Ammon's horn (tissue), 1 donor: Measurements from ENCODE around the gene SLC2A1.
"Not testable (repeated sequence)": the region's sequence is repeated elsewhere in the genome, so short reads cannot be mapped to it uniquely, and the experiment has no call there.

Experiments
- DNase-seq: peaks from one replicate; pipeline ENCODE4 v3.0.0-alpha.2; 2016; ENCODE audit warnings: low spot score

SLC2A1 gene

GRCh38 chr1:42929434-42930177 lies 29.1 kb downstream of the SLC2A1 start:
- no peak for DNase-seq

GRCh38 chr1:42928859-42929258 lies 29.8 kb downstream of the SLC2A1 start:
- DNase-seq: no peak

DNA sequence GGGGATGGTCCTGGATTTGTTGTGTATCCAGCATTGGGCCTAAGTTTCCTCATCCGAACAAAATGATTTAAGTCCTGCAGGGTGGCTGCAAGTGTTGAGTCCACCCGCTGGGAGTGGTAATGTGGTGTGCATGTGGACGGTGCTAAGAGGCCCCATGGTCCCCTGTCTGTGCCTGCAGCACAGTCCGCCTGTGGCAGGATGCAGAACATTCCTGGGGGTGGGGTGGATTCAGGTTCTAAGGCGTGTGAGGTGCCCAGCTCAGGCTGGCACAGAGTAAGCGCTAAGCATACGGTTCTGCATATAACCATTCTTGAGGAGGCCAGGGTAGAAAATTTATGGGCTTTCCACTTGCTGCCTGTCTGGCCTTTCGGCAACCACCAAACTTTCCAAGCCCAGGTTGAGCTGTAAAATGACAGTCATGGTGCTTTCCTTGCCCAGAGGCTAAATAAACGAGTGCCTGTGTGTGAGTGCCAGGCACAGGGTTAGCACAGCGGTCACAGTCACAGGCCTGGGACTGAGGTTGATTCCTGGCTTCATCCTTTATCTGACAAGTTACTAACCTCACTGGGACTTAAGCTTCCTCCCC lies 30.7 kb downstream of the SLC2A1 start:
- DNase-seq: no peak

- DNase-seq: no peak
These were observed 31.3 kb downstream of the SLC2A1 start for GRCh38 chr1:42927274-42927841.

GRCh38 chr1:42926879-42927242 lies 31.8 kb downstream of the SLC2A1 start:
- DNase-seq: no peak

GRCh38 chr1:42926235-42926878 lies 32.3 kb downstream of the SLC2A1 start:
- DNase-seq: no peak

GRCh38 chr1:42924851-42925760 lies 33.6 kb downstream of the SLC2A1 start:
- no peak for DNase-seq

DNA sequence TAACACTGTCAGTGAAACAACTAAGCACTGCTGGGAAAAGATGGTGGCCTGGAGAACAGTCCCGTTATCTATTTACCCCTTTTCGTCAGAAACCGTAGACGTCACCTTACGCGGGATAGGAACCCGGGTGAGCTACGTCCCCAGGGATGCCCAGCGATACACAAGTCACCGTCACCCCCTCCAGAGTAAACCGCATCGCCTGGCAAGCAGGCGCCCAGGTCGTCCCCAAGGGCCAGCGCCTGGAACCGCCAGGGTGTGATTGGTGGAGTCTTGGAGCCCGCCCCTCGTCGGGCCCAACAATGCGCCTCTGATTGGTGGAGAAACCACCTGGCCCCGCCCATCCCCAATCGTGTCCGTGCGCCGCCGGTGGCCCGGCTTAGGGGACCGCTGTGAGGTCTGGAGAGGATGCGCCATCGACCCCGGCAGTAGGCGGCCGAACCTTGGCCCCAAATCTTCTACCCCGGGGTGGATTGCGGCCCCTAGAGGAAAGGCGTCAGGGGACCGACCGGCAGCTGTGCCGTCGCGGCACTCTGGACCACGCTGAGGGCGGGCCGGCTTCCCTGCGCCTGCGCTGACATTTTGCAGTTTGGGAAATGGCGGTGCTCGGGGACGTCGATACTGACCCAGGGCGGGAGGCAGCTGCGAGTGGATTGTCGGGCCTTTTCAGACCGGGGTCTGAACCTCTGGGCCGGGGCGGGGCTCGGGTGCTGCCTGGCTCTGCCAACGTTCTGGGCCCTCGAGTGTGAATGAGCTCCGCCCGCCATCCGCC lies 34.4 kb downstream of the SLC2A1 start:
- DNase-seq: peak; percentile 98

- no peak for DNase-seq
These were observed 35.1 kb downstream of the SLC2A1 start for GRCh38 chr1:42923367-42924081.

GRCh38 chr1:42922687-42923366 lies 35.8 kb downstream of the SLC2A1 start:
- DNase-seq: peak; percentile 84

GRCh38 chr1:42921769-42922168 lies 36.9 kb downstream of the SLC2A1 start:
- DNase-seq: no peak

DNA sequence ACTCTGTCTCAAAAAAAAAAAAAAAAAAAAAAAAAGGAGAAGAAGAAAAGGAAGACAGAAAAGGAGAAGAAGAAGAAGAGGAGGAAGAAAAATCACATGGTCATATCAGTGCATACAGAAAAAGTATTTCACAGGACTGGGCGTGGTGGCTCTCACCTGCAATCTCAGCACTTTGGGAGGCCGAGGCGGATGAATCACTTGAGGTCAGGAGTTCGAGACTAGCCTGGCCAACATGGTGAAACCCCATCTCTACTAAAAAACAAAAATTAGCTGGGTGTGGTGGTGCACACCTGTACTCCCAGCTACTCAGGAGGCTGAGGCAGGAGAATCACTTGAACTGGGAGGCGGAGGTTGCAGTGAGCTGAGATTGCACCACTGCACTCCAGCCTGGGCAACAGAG lies 39.0 kb downstream of the SLC2A1 start:
- not testable (repeated sequence) for DNase-seq

GRCh38 chr1:42917241-42917495 lies 41.5 kb downstream of the SLC2A1 start:
- no peak for DNase-seq

DNA sequence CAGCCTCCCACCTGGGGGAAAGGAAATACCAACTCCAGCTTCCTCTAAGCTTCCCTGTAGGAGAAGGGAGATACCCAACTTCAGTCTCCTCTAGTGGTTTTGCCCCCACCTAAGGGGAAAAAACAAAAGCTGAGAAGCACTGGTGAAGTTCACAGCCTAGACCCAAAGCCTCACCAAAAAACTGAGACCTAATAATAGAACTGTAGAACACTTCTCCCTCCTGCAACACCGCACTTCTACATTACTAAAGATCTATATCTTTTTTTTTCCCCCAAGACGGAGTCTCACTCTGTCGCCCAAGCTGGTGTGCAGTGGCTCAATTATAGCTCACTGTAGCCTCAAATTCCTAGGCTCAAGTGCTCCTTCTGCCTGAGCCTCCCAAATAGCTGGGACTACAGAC lies 43.2 kb downstream of the SLC2A1 start:
- no peak for DNase-seq

- no peak for DNase-seq
These were observed 44.5 kb downstream of the SLC2A1 start for GRCh38 chr1:42914092-42914627.

DNA sequence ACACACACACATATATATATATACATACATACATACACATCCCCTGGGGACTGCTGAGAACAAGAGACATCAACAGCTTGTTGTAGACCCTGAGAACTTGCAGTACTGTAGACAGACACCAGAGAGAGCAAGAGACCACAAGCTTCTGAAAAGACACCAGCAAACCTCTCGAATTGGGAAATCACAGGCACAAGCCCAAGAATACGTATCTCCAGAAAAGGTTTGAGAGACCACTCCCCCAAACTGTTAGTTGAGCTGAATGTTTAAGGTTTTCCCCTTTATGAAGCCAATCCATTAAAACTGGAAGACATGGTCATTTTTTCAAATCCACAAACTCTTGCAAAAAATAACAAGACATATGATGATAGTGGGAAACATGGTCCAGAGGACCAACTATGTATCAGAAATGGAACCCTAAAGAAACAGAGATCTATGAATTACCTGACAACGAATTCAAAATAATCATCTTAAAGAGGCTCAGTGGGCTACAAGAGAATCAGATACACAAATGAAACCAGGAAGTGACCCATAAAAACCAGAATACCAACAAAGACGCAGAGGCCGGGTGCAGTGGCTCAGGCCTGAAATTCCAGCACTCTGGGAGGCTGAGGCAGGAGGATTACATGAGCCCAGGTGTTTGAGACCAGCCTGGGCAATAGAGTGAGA lies 45.1 kb downstream of the SLC2A1 start:
- DNase-seq: peak; percentile 67

DNA sequence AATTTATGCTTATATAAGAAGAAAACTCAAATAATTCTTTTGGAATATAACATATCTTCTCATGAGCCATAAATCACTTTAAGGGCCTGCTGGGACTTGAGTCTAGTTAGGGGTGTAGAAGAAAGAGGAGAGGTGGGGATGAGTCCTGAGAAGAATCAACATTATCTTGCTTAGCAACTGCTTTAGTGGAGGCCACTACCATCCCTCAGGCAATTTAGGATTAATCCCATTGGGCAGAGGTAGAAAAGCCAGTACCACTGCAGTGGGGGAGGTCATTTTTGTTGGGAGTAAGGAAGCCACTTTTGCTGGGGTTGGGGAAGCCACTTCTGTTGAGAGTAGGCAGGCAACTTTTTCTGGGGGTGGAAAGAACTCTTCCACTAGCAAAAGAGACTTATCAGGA lies 47.7 kb downstream of the SLC2A1 start:
- DNase-seq: no peak

DNA sequence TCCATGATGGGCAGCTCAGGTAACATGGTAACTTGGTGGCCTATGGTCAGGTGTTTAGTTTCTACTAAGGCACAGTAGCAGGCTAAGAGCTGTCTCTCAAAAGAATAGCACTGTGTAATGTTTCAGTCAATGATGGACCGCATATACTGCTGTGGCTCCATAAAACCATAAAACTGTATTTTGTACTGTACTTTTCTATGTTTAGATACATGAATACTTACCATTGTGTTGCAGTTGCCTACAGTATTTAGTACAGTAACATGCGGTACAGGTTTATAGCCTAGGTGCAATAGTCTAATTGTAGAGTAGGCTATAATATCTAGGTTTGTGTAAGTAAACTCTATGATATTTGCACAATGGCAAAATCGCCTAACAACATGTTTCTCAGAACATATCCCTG lies 50.6 kb downstream of the SLC2A1 start:
- no peak for DNase-seq

GRCh38 chr1:42904434-42904833 lies 54.2 kb downstream of the SLC2A1 start:
- DNase-seq: no peak
